Heart left ventricle (tissue), 13 donors: ENCODE data around the gene ZNF775.

ENCODE experiments used
- POLR2A ChIP-seq, 2 donors: fragments of 450-650 bp; IDR thresholded peaks; one replicate each; pipeline ENCODE4 v1.6.1; 2017; ENCODE audit warnings: antibody characterized with exemption in 2 of 2, mild to moderate bottlenecking in 2 of 2, moderate library complexity in 2 of 2
- TF ChIP-seq, protein P1 (sequence below), 12 donors: fragments of 200-600 bp; sonication (generic) in 4 of 12; IDR thresholded peaks; one replicate each; pipeline versions ENCODE4 v1.5.0 to v1.8.0; 2018 to 2022; ENCODE audit warnings: antibody characterized with exemption in 12 of 12, mild to moderate bottlenecking in 5 of 12
- donor health status: ischemic (EF 13 %, LVEDD 7.1; RV severe dilation, severe dysfunction).
- donor health status: DM: no; HTN: yes; CAD: no.
- donor health status: DM: no; HTN: no; CAD: no.
- donor health status: ischemic (EF 25% LVEDD 6.9; RV normal size, moderate dysfunction).
- donor health status: ischemic (EF 25% LVEDD 5.7; RV mildly dilated, moderate dysfunction).
- donor health status: ischemic (EF 35%, LVEDD 5.7; RV mildly dilated, moderate dysfunction).
- donor health status: nonischemic (EF 11% LVEDD 7.7; RV severe dilation, severe dysfunction).
- donor health status: DM: yes; HTN: yes; CAD: no.
- donor health status: PGD.
- donor health status: ischemic (EF 29% LVEDD 5.4; RV normal size, mild dysfunction).
- donor health status: nonischemic (EF 23%, LVEDD 6.1; RV moderate dilation, normal function).

- TF ChIP-seq, protein P1, sequence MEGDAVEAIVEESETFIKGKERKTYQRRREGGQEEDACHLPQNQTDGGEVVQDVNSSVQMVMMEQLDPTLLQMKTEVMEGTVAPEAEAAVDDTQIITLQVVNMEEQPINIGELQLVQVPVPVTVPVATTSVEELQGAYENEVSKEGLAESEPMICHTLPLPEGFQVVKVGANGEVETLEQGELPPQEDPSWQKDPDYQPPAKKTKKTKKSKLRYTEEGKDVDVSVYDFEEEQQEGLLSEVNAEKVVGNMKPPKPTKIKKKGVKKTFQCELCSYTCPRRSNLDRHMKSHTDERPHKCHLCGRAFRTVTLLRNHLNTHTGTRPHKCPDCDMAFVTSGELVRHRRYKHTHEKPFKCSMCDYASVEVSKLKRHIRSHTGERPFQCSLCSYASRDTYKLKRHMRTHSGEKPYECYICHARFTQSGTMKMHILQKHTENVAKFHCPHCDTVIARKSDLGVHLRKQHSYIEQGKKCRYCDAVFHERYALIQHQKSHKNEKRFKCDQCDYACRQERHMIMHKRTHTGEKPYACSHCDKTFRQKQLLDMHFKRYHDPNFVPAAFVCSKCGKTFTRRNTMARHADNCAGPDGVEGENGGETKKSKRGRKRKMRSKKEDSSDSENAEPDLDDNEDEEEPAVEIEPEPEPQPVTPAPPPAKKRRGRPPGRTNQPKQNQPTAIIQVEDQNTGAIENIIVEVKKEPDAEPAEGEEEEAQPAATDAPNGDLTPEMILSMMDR (IDR thresholded peaks at IDR 0.05), result no peak
- TF ChIP-seq POLR2A (IDR thresholded peaks at IDR 0.05), result no peak
Measured at GRCh38 chr7:150403376-150404171, 24.4 kb downstream of the ZNF775 start.
